Measurements from ENCODE around the gene HSD17B3.
"Not testable (repeated sequence)": the region's sequence is repeated elsewhere in the genome, so short reads cannot be mapped to it uniquely, and the experiment has no call there.

Gene HSD17B3

GRCh38 chr9:96306958-96307357 lies 5.0 kb upstream of the HSD17B3 start:
- not testable (repeated sequence) for DNase-seq (ENCODE audit: low read depth)

GRCh38 chr9:96305171-96305570 lies 3.2 kb upstream of the HSD17B3 start:
- no peak for DNase-seq (ENCODE audit: low read depth)

- DNase-seq (ENCODE audit: low read depth) = no peak
These were observed 2.3 kb upstream of the HSD17B3 start for GRCh38 chr9:96304230-96304629.

GRCh38 chr9:96299823-96300222 lies 2.2 kb downstream of the HSD17B3 start:
- DNase-seq (ENCODE audit: low read depth) = peak; percentile 22

GRCh38 chr9:96294159-96294545 lies 7.8 kb downstream of the HSD17B3 start:
- no peak for DNase-seq (ENCODE audit: low read depth)

- no peak for DNase-seq (ENCODE audit: low read depth)
These were observed 8.3 kb downstream of the HSD17B3 start for GRCh38 chr9:96293498-96294158.

GRCh38 chr9:96289392-96289791 lies 12.6 kb downstream of the HSD17B3 start:
- no peak for DNase-seq (ENCODE audit: low read depth)

- DNase-seq (ENCODE audit: low read depth) = no peak
These were observed 20.3 kb downstream of the HSD17B3 start for GRCh38 chr9:96281641-96282040.

- DNase-seq (ENCODE audit: low read depth) = no peak
These were observed 22.0 kb downstream of the HSD17B3 start for GRCh38 chr9:96279932-96280331.

- no peak for DNase-seq (ENCODE audit: low read depth)
These were observed 27.0 kb downstream of the HSD17B3 start for GRCh38 chr9:96274939-96275338.

- no peak for DNase-seq (ENCODE audit: low read depth)
These were observed 31.7 kb downstream of the HSD17B3 start for GRCh38 chr9:96270236-96270744.

GRCh38 chr9:96258967-96259366 lies 43.0 kb downstream of the HSD17B3 start:
- DNase-seq (ENCODE audit: low read depth) = no peak

GRCh38 chr9:96256800-96257199 lies 45.2 kb downstream of the HSD17B3 start:
- no peak for DNase-seq (ENCODE audit: low read depth)

GRCh38 chr9:96255698-96256097 lies 46.3 kb downstream of the HSD17B3 start:
- DNase-seq (ENCODE audit: low read depth) = no peak

- no peak for DNase-seq (ENCODE audit: low read depth)
These were observed 48.8 kb downstream of the HSD17B3 start for GRCh38 chr9:96253059-96253696.

- DNase-seq (ENCODE audit: low read depth) = no peak
These were observed 50.5 kb downstream of the HSD17B3 start for GRCh38 chr9:96251451-96251850.

- no peak for DNase-seq (ENCODE audit: low read depth)
These were observed 52.2 kb downstream of the HSD17B3 start for GRCh38 chr9:96249746-96250145.

- DNase-seq (ENCODE audit: low read depth) = no peak
These were observed 55.7 kb downstream of the HSD17B3 start for GRCh38 chr9:96246267-96246671.

- no peak for DNase-seq (ENCODE audit: low read depth)
These were observed 56.6 kb downstream of the HSD17B3 start for GRCh38 chr9:96245399-96245798.

- no peak for DNase-seq (ENCODE audit: low read depth)
These were observed 58.2 kb downstream of the HSD17B3 start for GRCh38 chr9:96243778-96244177.

GRCh38 chr9:96242811-96243210 lies 59.2 kb downstream of the HSD17B3 start:
- no peak for DNase-seq (ENCODE audit: low read depth)

GRCh38 chr9:96241391-96241809 lies 60.6 kb downstream of the HSD17B3 start:
- no peak for DNase-seq (ENCODE audit: low read depth)

GRCh38 chr9:96236854-96237550 lies 65.0 kb downstream of the HSD17B3 start:
- no peak for DNase-seq (ENCODE audit: low read depth)

Data from HS-27A (cell line).